ENCODE results near the gene PTPRK.

- TF ChIP-seq, protein P1, sequence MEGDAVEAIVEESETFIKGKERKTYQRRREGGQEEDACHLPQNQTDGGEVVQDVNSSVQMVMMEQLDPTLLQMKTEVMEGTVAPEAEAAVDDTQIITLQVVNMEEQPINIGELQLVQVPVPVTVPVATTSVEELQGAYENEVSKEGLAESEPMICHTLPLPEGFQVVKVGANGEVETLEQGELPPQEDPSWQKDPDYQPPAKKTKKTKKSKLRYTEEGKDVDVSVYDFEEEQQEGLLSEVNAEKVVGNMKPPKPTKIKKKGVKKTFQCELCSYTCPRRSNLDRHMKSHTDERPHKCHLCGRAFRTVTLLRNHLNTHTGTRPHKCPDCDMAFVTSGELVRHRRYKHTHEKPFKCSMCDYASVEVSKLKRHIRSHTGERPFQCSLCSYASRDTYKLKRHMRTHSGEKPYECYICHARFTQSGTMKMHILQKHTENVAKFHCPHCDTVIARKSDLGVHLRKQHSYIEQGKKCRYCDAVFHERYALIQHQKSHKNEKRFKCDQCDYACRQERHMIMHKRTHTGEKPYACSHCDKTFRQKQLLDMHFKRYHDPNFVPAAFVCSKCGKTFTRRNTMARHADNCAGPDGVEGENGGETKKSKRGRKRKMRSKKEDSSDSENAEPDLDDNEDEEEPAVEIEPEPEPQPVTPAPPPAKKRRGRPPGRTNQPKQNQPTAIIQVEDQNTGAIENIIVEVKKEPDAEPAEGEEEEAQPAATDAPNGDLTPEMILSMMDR (conservative IDR thresholded peaks at IDR 0.05) = no peak
- TF ChIP-seq ZFX (IDR thresholded peaks at IDR 0.05) = no peak
These were observed 254.7 kb downstream of the PTPRK start for GRCh38 chr6:128265706-128266105.
